SU-DHL-6 (cell line): ENCODE measurements around the gene VEGFA.

Experiments used
- H2AFZ ChIP-seq: fragments of 200-600 bp; sonication (generic); 2 replicates; pipeline ENCODE4 v1.6.1; 2014; ENCODE audit warnings: low read depth, mild to moderate bottlenecking, moderate library complexity, mixed read lengths, antibody characterized with exemption, low read length; ENCODE audit not compliant: severe bottlenecking
- H3F3A ChIP-seq: fragments of 200-600 bp; shearing (Covaris generic); 2 replicates; pipeline ENCODE4 v1.6.0; 2016; ENCODE audit warnings: antibody characterized with exemption, mild to moderate bottlenecking; ENCODE audit not compliant: insufficient read depth
- H3K27ac ChIP-seq: fragments of 200-600 bp; sonication (generic); 2 replicates; pipeline ENCODE4 v1.5.1; 2016; ENCODE audit warnings: low read depth, mild to moderate bottlenecking, low read length, moderate library complexity, mixed read lengths
- H3K27me3 ChIP-seq: fragments of 200-600 bp; sonication (generic), shearing (Covaris generic); 2 replicates; pipeline ENCODE4 v1.6.0; 2014; ENCODE audit warnings: mild to moderate bottlenecking, low read length
- H3K36me3 ChIP-seq: fragments of 200-600 bp; sonication (generic); 2 replicates; pipeline ENCODE4 v1.6.1; 2014; ENCODE audit warnings: mild to moderate bottlenecking, low read length, mixed read lengths
- H3K4me2 ChIP-seq: fragments of 300-600, 200-600 bp; shearing (Covaris generic), sonication (generic); 2 replicates; pipeline ENCODE4 v1.6.0; 2014; ENCODE audit warnings: low read length, low read depth, mild to moderate bottlenecking; ENCODE audit not compliant: poor library complexity, severe bottlenecking
- H3K4me3 ChIP-seq: fragments of 200-600 bp; sonication (generic); 2 replicates; pipeline ENCODE4 v1.5.1; 2014; ENCODE audit warnings: antibody characterized with exemption, low read length, mild to moderate bottlenecking, mixed read lengths; ENCODE audit not compliant: insufficient read depth, poor library complexity, severe bottlenecking
- H3K79me2 ChIP-seq: fragments of 200-600 bp; sonication (generic); 2 replicates; pipeline ENCODE4 v1.6.1; 2014; ENCODE audit warnings: mild to moderate bottlenecking, low read length, moderate library complexity; ENCODE audit not compliant: insufficient read depth
- H3K9ac ChIP-seq: fragments of 200-600 bp; sonication (generic); 2 replicates; pipeline ENCODE4 v1.7.0; 2014; ENCODE audit warnings: mild to moderate bottlenecking, low read length
- H3K9me2 ChIP-seq: fragments of 200-600 bp; sonication (generic); replicated peaks from 2 replicates; pipeline ENCODE4 v1.6.1; 2014; ENCODE audit warnings: low read length; ENCODE audit not compliant: insufficient read depth
- H3K9me3 ChIP-seq: fragments of 200-600 bp; sonication (generic); 2 replicates; pipeline ENCODE4 v1.6.1; 2014; ENCODE audit warnings: low read length, mixed read lengths; ENCODE audit not compliant: insufficient read depth
- H4K20me1 ChIP-seq: fragments of 200-600 bp; sonication (generic); 2 replicates; pipeline ENCODE4 v1.6.1; 2014; ENCODE audit warnings: low read depth, mild to moderate bottlenecking, antibody characterized with exemption, low read length, moderate library complexity, mixed read lengths
- EZH2phosphoT487 ChIP-seq: fragments of 200-600 bp; sonication (generic), shearing (Covaris generic); conservative IDR thresholded peaks from 2 replicates; pipeline ENCODE4 v1.6.1; 2018; ENCODE audit warnings: mild to moderate bottlenecking, antibody characterized with exemption, low read length, moderate library complexity, mixed read lengths
- TF ChIP-seq, protein P1 (sequence below): fragments of 200-600 bp; sonication (generic); IDR thresholded peaks from one replicate; pipeline ENCODE4 v1.5.1; 2017; ENCODE audit warnings: antibody characterized with exemption, mild to moderate bottlenecking, low read length, moderate library complexity; ENCODE audit not compliant: insufficient read depth, poor library complexity, severe bottlenecking

The VEGFA gene

DNA sequence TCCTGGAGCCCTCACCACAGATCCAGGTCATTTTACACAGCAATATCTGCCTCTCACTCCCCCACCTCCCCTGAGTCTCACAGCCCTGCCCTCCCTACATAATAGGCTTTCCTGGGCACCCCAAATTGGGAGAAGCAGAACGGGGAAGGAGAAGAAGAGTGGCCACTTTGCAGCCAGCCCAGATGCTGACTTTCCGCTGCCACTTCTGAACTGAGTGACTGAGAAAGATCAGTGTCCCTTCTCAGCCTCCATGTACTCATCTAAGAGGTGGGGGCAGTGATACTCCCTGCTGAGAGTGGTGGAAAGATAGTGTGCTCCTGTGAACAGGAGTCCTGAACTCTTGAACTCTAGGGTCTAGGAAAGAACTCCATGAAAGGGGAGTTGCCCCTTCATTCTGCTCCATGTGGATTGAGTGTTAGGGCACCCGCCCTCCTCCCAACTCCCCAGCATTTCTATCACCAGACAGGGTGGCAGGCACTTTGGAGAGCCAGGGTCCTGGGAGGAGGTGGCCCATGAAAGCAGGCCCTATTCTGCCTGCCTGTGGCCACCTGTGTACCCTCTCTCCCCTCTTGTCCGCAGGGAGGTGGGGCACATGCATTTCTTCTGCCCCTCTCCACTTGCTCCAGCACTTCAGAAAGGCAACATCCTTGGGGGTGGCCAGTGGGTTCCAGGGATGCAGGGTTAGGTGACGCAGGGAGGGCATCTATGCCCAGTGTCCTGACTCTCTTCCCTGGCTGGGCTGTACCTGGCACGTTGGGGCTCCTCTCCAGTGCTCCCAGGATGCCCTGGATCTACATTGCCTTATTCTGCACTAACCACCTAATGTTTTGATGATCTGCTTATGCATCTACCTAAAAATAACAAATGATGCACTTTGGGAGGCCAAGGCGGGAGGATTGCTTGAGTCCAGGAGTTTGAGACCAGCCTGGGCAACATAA, 44.1 kb upstream of the VEGFA start:
- Histone ChIP-seq H2AFZ (peak overlapping the region; percentile 7), H3K9ac (peak overlapping the region; percentile 43)
- peak; percentile 91; the same call in 1 of the 2 replicates for TF ChIP-seq EZH2phosphoT487
- TF ChIP-seq, protein P1, sequence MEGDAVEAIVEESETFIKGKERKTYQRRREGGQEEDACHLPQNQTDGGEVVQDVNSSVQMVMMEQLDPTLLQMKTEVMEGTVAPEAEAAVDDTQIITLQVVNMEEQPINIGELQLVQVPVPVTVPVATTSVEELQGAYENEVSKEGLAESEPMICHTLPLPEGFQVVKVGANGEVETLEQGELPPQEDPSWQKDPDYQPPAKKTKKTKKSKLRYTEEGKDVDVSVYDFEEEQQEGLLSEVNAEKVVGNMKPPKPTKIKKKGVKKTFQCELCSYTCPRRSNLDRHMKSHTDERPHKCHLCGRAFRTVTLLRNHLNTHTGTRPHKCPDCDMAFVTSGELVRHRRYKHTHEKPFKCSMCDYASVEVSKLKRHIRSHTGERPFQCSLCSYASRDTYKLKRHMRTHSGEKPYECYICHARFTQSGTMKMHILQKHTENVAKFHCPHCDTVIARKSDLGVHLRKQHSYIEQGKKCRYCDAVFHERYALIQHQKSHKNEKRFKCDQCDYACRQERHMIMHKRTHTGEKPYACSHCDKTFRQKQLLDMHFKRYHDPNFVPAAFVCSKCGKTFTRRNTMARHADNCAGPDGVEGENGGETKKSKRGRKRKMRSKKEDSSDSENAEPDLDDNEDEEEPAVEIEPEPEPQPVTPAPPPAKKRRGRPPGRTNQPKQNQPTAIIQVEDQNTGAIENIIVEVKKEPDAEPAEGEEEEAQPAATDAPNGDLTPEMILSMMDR: no peak

GRCh38 chr6:43727634-43728033, 42.4 kb upstream of the VEGFA start:
- no peak overlapping the region for H2AFZ ChIP-seq
- no peaks in the 10 kb centered on the region for H3K79me2 ChIP-seq
- H3F3A ChIP-seq: peaks cover 16% of the 10 kb centered on the region
- no peaks in the 10 kb centered on the region for H4K20me1 ChIP-seq
- peaks cover 8% of the 10 kb centered on the region; the same call in 1 of the 2 replicates for H3K9me3 ChIP-seq
- no peak overlapping the region for H3K9ac ChIP-seq
- H3K36me3 ChIP-seq: peaks cover 12% of the 10 kb centered on the region
- TF ChIP-seq EZH2phosphoT487: no peak
- TF ChIP-seq, protein P1: no peak
- no peak overlapping the region for H3K4me2 ChIP-seq
- no peak overlapping the region for H3K27ac ChIP-seq
- H3K9me2 ChIP-seq: no peaks in the 10 kb centered on the region
- no peaks in the 10 kb centered on the region for H3K27me3 ChIP-seq
- no peak overlapping the region for H3K4me3 ChIP-seq

More for the DNA sequence above, 44.1 kb upstream of the VEGFA start:
- Histone ChIP-seq H3K36me3 (peaks cover 5% of the 10 kb centered on the region), H3K4me2 (peak overlapping the region; percentile 47), H3K9me3 (peaks cover 3% of the 10 kb centered on the region; the same call in 1 of the 2 replicates), H3K79me2 (no peaks in the 10 kb centered on the region), H3K27ac (peak overlapping the region; percentile 6; the same call in 1 of the 2 replicates), H3K9me2 (no peaks in the 10 kb centered on the region), H3F3A (peaks cover 11% of the 10 kb centered on the region), H4K20me1 (no peaks in the 10 kb centered on the region), H3K4me3 (no peak overlapping the region), H3K27me3 (no peaks in the 10 kb centered on the region)

DNA sequence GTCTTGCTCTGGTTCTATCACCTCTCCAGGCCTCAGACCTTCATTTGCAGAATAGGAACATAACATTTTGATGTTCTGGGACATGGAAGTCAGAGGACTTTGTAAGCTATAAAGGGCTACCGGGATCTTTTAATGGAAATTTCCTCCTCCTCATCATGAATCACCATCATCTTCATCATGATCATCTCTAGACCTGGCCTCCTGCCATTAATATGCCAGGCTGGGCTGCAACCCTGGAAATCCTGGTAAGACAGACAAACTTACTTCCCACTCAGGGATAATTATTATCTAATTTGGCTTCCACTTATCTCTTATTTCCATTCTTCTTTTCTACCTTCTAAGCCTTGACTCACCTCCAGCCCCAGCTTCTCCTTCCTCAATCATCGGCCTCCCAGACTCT, 41.4 kb upstream of the VEGFA start:
- Histone ChIP-seq H3K9me3 (peaks cover 8% of the 10 kb centered on the region; the same call in 1 of the 2 replicates), H3K27ac (no peak overlapping the region)

More for the DNA sequence above, 41.4 kb upstream of the VEGFA start:
- no peaks in the 10 kb centered on the region for H3K9me2 ChIP-seq
- H3K36me3 ChIP-seq: peaks cover 12% of the 10 kb centered on the region
- no peaks in the 10 kb centered on the region for H4K20me1 ChIP-seq
- H3K9ac ChIP-seq: no peak overlapping the region
- no peak overlapping the region for H3K4me3 ChIP-seq
- no peak overlapping the region for H2AFZ ChIP-seq
- H3K4me2 ChIP-seq: no peak overlapping the region
- no peaks in the 10 kb centered on the region for H3K79me2 ChIP-seq
- H3F3A ChIP-seq: peaks cover 16% of the 10 kb centered on the region
- TF ChIP-seq, protein P1: no peak
- no peak for TF ChIP-seq EZH2phosphoT487
- no peaks in the 10 kb centered on the region for H3K27me3 ChIP-seq
